Duodenal mucosa (tissue), 2 donors: ENCODE data around the gene TRAF1.

Experiments
- H3K27ac ChIP-seq: one replicate; pipeline ENCODE4 v1.7.0; 2013; ENCODE audit warnings: low read depth, low read length
- H3K27me3 ChIP-seq, 2 donors: one replicate each; pipeline ENCODE4 v1.7.0; 2013; ENCODE audit warnings: low read length in 2 of 2, control low read depth in 1 of 2; ENCODE audit not compliant: insufficient read depth in 2 of 2, control insufficient read depth in 1 of 2
- H3K36me3 ChIP-seq, 2 donors: one replicate each; pipeline ENCODE4 v1.7.0; 2013; ENCODE audit warnings: low read length in 2 of 2, control low read depth in 1 of 2; ENCODE audit not compliant: insufficient read depth in 2 of 2, control insufficient read depth in 1 of 2
- H3K4me1 ChIP-seq, 2 donors: one replicate each; pipeline ENCODE4 v1.7.0; 2013; ENCODE audit warnings: low read length in 2 of 2, control low read depth in 1 of 2; ENCODE audit not compliant: insufficient read depth in 2 of 2, control insufficient read depth in 1 of 2
- H3K4me3 ChIP-seq, 2 donors: one replicate each; pipeline ENCODE4 v1.7.0; 2013; ENCODE audit warnings: low read length in 2 of 2, low read depth in 1 of 2
- H3K9ac ChIP-seq, 2 donors: one replicate each; pipeline ENCODE4 v1.7.0; 2013; ENCODE audit warnings: low read length in 2 of 2, low read depth in 1 of 2
- H3K9me3 ChIP-seq, 2 donors: one replicate each; pipeline ENCODE4 v1.7.0; 2013; ENCODE audit warnings: low read length in 2 of 2, control low read depth in 1 of 2; ENCODE audit not compliant: control insufficient read depth in 1 of 2

TRAF1 gene

GRCh38 chr9:120941046-120941770 lies 14.6 kb upstream of the TRAF1 start:
- Histone ChIP-seq H3K4me1 (peaks cover 11 to 15% of the 10 kb centered on the region in 2 donors), H3K4me3 (no peak overlapping the region), H3K9ac (no peak overlapping the region), H3K9me3 (no peaks in the 10 kb centered on the region), H3K36me3 (no peaks in the 10 kb centered on the region), H3K27ac (no peak overlapping the region), H3K27me3 (no peaks in the 10 kb centered on the region)

DNA sequence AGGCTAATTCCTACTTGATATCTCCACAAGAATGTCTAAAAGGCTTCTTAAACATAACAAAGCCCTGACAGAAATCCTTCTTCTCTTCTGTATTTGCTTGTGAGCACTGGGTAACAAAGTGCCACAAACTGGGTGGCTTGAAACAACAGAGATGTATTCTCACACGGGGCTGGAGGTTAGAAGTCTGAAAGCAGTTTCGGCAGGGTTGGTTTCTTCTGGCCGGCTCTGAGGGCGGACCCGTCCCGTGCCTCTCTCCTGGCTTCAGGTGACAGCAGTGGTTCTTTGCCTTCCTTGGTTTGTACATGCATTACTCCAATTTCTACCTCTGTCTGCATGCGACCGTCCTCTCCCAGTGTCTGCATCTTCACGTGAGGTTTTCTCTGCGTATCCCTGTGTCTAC lies 14.0 kb upstream of the TRAF1 start:
- peaks cover 17 to 21% of the 10 kb centered on the region in 2 donors for H3K4me1 ChIP-seq
- H3K27ac ChIP-seq = no peak overlapping the region
- H3K27me3 ChIP-seq = no peaks in the 10 kb centered on the region
- no peaks in the 10 kb centered on the region for H3K36me3 ChIP-seq
- no peak overlapping the region for H3K9ac ChIP-seq
- no peaks in the 10 kb centered on the region for H3K9me3 ChIP-seq
- H3K4me3 ChIP-seq = no peak overlapping the region

DNA sequence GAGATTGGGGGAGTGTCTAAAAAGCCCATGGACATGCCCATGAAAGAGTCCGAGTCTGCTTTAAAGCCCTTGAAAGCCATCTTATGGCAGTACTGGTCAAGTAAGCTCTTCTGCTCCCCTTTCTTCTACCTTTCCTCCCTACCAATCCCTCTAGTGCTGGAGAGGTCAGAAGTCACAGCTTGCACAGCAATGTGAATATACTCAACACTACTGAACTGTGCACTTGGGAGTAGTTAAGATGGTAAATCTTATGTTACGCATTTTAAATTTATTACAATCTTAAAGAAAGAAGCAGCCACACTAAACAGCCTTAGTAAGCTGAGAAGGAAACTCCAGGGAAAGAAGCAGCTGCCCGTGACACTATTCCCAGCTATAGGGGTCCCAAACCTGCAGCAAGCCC lies 12.3 kb upstream of the TRAF1 start:
- no peaks in the 10 kb centered on the region for H3K27me3 ChIP-seq
- peaks cover 21 to 25% of the 10 kb centered on the region in 2 donors for H3K4me1 ChIP-seq
- H3K9me3 ChIP-seq = no peaks in the 10 kb centered on the region
- no peak overlapping the region for H3K27ac ChIP-seq
- no peak overlapping the region for H3K4me3 ChIP-seq
- H3K9ac ChIP-seq = no peak overlapping the region
- no peaks in the 10 kb centered on the region for H3K36me3 ChIP-seq

GRCh38 chr9:120937596-120937995 lies 11.0 kb upstream of the TRAF1 start:
- H3K9ac ChIP-seq = no peak overlapping the region
- no peaks in the 10 kb centered on the region for H3K9me3 ChIP-seq
- H3K4me1 ChIP-seq = peaks cover 21 to 32% of the 10 kb centered on the region in 2 donors
- no peaks in the 10 kb centered on the region for H3K27me3 ChIP-seq
- H3K27ac ChIP-seq = no peak overlapping the region
- no peaks in the 10 kb centered on the region for H3K36me3 ChIP-seq
- no peak overlapping the region for H3K4me3 ChIP-seq

- Histone ChIP-seq H3K4me1 (peaks cover 22 to 30% of the 10 kb centered on the region in 2 donors), H3K27ac (no peak overlapping the region), H3K4me3 (no peak overlapping the region), H3K36me3 (no peaks in the 10 kb centered on the region), H3K9ac (no peak overlapping the region), H3K9me3 (no peaks in the 10 kb centered on the region), H3K27me3 (no peaks in the 10 kb centered on the region)
These were observed 10.5 kb upstream of the TRAF1 start for GRCh38 chr9:120937127-120937526.

GRCh38 chr9:120936764-120937122 lies 10.1 kb upstream of the TRAF1 start:
- H3K9ac ChIP-seq = no peak overlapping the region
- no peaks in the 10 kb centered on the region for H3K9me3 ChIP-seq
- H3K27ac ChIP-seq = no peak overlapping the region
- no peaks in the 10 kb centered on the region for H3K36me3 ChIP-seq
- peaks cover 25 to 32% of the 10 kb centered on the region in 2 donors for H3K4me1 ChIP-seq
- H3K27me3 ChIP-seq = no peaks in the 10 kb centered on the region
- H3K4me3 ChIP-seq = no peak overlapping the region

GRCh38 chr9:120936011-120936763 lies 9.6 kb upstream of the TRAF1 start:
- Histone ChIP-seq H3K27ac (peak overlapping the region; percentile 58), H3K9ac (peak overlapping the region in 1 of 2 donors; percentile 48), H3K4me3 (peak overlapping the region in 1 of 2 donors; percentile 11), H3K4me1 (peaks cover 25 to 35% of the 10 kb centered on the region in 2 donors), H3K36me3 (no peaks in the 10 kb centered on the region), H3K9me3 (no peaks in the 10 kb centered on the region), H3K27me3 (no peaks in the 10 kb centered on the region)

DNA sequence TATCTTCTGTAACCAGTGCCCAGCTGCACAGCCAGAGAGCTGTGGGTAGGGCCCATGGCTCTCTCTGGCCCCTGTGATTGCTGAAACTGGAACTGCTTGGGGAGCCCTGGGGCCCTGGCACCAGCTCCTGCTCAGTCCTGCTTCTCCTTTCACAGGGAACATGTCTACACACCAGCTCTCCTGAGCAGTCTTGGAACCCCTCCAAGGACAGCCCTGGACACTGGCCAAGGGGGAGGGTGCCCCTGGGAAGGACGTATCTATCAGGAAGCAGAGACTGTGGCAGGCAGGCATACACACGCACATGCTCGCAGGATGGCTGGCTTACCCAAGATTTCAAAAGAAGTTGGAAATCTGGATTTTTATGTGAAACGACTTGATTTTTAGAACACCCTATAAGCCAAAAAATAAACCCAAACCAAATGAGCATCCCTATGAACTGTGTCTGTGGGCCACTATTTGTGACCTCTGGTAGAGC lies 8.8 kb upstream of the TRAF1 start:
- Histone ChIP-seq H3K9ac (peak overlapping the region; percentile 13 to 48), H3K9me3 (no peaks in the 10 kb centered on the region), H3K4me3 (no peak overlapping the region), H3K27ac (peak overlapping the region; percentile 2), H3K36me3 (no peaks in the 10 kb centered on the region), H3K27me3 (no peaks in the 10 kb centered on the region), H3K4me1 (peaks cover 25 to 38% of the 10 kb centered on the region in 2 donors)

DNA sequence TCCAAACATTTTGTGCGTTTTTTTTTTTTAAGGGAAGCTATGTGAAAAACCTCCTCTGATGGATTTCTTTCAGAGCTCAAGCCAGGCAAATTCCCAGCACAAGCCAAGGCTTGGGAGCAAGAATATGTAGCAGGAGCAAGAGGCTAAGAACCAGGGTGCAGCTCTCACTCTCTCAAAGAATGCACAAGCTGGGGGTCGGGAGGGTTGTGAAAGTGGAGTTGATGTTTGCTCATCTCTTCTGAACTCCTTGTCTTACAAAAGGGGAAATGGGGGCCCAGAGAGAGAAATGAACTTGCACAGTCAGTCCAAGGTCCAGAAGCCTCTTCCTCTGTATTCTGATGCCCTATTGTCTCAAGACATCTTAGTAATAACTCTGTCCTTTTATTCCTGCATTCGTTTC lies 7.7 kb upstream of the TRAF1 start:
- Histone ChIP-seq H3K36me3 (no peaks in the 10 kb centered on the region), H3K9ac (no peak overlapping the region), H3K27ac (no peak overlapping the region), H3K27me3 (no peaks in the 10 kb centered on the region), H3K9me3 (no peaks in the 10 kb centered on the region), H3K4me3 (no peak overlapping the region), H3K4me1 (peaks cover 30 to 40% of the 10 kb centered on the region in 2 donors)

GRCh38 chr9:120933310-120934055 lies 6.9 kb upstream of the TRAF1 start:
- no peaks in the 10 kb centered on the region for H3K9me3 ChIP-seq
- no peaks in the 10 kb centered on the region for H3K27me3 ChIP-seq
- no peak overlapping the region for H3K27ac ChIP-seq
- H3K9ac ChIP-seq = no peak overlapping the region
- peaks cover 30 to 41% of the 10 kb centered on the region in 2 donors for H3K4me1 ChIP-seq
- no peak overlapping the region for H3K4me3 ChIP-seq
- H3K36me3 ChIP-seq = no peaks in the 10 kb centered on the region
